ENCODE measurements around the gene TOM1L2.

- TF ChIP-seq CTCF (IDR thresholded peaks at IDR 0.05; ENCODE audit: low read length), result no peak
- no peak for TF ChIP-seq EZH2phosphoT487 (IDR thresholded peaks at IDR 0.05; ENCODE audit: low read length)
- TF ChIP-seq EZH2 (optimal IDR thresholded peaks at IDR 0.05; ENCODE audit: low read depth, low read length), result no peak
These were observed 27.8 kb upstream of the TOM1L2 start for GRCh38 chr17:18000030-18000408.

Data from MM.1S (cell line).